Measurements from ENCODE around the gene BCL3.

- TF ChIP-seq EZH2 (IDR thresholded peaks at IDR 0.05; ENCODE audit: insufficient read depth, poor library complexity, severe bottlenecking) (no peak), EZH2phosphoT487 (IDR thresholded peaks at IDR 0.05; ENCODE audit: insufficient read depth, low read depth) (no peak)
Measured at GRCh38 chr19:44767295-44768180, 19.0 kb downstream of the BCL3 start.

All from GM23248 (cell line).